ENCODE measurements around the gene AKT1S1. TPM values are rescaled to one million over a fixed set of nuclear protein-coding genes. Genes with fewer than 3 reads are reported as not detected.

The AKT1S1 gene
- total RNA-seq, 1 donor from 2014 or later, result 29.4 TPM

- Histone ChIP-seq H3K4me3 (no peak overlapping the region), H3K27ac (no peak overlapping the region), H3K36me3 (peaks cover 29% of the 10 kb centered on the region), H3K9me3 (no peaks in the 10 kb centered on the region), H3K4me1 (peaks cover 5% of the 10 kb centered on the region), H3K27me3 (no peaks in the 10 kb centered on the region)
- DNase-seq (no peak), ATAC-seq (no peak)
- TF ChIP-seq CTCF (IDR thresholded peaks at IDR 0.05), result no peak
- intact Hi-C loops (cut with DNase I), result no loop called here
Observed at GRCh38 chr19:49910179-49910578, 33.0 kb upstream of the AKT1S1 start.

- Histone ChIP-seq H3K27ac (no peak overlapping the region), H3K36me3 (peaks cover 29% of the 10 kb centered on the region), H3K4me3 (no peak overlapping the region), H3K9me3 (no peaks in the 10 kb centered on the region), H3K4me1 (peaks cover 5% of the 10 kb centered on the region), H3K27me3 (no peaks in the 10 kb centered on the region)
- no peak for DNase-seq
- TF ChIP-seq CTCF (IDR thresholded peaks at IDR 0.05), result no peak
- ATAC-seq, result no peak
- intact Hi-C loops (cut with DNase I), result no loop called here
Observed at GRCh38 chr19:49908480-49909420, 31.6 kb upstream of the AKT1S1 start.

GRCh38 chr19:49907745-49908446 is 30.7 kb upstream of the AKT1S1 start:
- no peak for TF ChIP-seq CTCF (IDR thresholded peaks at IDR 0.05)
- Histone ChIP-seq H3K36me3 (peaks cover 28% of the 10 kb centered on the region), H3K27me3 (no peaks in the 10 kb centered on the region), H3K4me1 (peaks cover 5% of the 10 kb centered on the region), H3K9me3 (no peaks in the 10 kb centered on the region), H3K27ac (no peak overlapping the region), H3K4me3 (no peak overlapping the region)
- ATAC-seq (no peak), DNase-seq (no peak)
- intact Hi-C loops (cut with DNase I), result no loop called here

- no peak for TF ChIP-seq CTCF (IDR thresholded peaks at IDR 0.05)
- Histone ChIP-seq H3K4me1 (peaks cover 5% of the 10 kb centered on the region), H3K9me3 (no peaks in the 10 kb centered on the region), H3K27me3 (no peaks in the 10 kb centered on the region), H3K36me3 (peaks cover 21% of the 10 kb centered on the region), H3K27ac (no peak overlapping the region), H3K4me3 (no peak overlapping the region)
- no peak for DNase-seq
- intact Hi-C loops (cut with DNase I), result no loop called here
- ATAC-seq, result no peak
Observed at GRCh38 chr19:49906879-49907564, 29.9 kb upstream of the AKT1S1 start.

GRCh38 chr19:49904136-49904535 is 27.0 kb upstream of the AKT1S1 start:
- no peaks in the 10 kb centered on the region for H3K9me3 ChIP-seq
- no peak overlapping the region for H3K4me3 ChIP-seq
- DNase-seq, result no peak
- H3K36me3 ChIP-seq, result peaks cover 21% of the 10 kb centered on the region
- H3K4me1 ChIP-seq, result no peaks in the 10 kb centered on the region
- TF ChIP-seq CTCF (IDR thresholded peaks at IDR 0.05), result no peak
- intact Hi-C loops (cut with DNase I), result no loop called here
- H3K27me3 ChIP-seq, result no peaks in the 10 kb centered on the region
- H3K27ac ChIP-seq, result no peak overlapping the region
- ATAC-seq, result no peak
